HUES6 (cell line): ENCODE measurements around the gene ABHD10.
"Not testable (repeated sequence)": the region's sequence is repeated elsewhere in the genome, so short reads cannot be mapped to it uniquely, and the experiment has no call there.

Experiments used
- H3K27ac ChIP-seq: 2 replicates; pipeline ENCODE4 v1.7.0; 2013; ENCODE audit warnings: low read depth, mild to moderate bottlenecking, low read length, inconsistent platforms
- H3K27me3 ChIP-seq: 2 replicates; pipeline ENCODE4 v1.6.1; 2013; ENCODE audit warnings: low read length; ENCODE audit not compliant: control insufficient read depth, insufficient read depth
- H3K36me3 ChIP-seq: 2 replicates; pipeline ENCODE4 v1.6.1; 2013; ENCODE audit warnings: low read length; ENCODE audit not compliant: control insufficient read depth, insufficient read depth
- H3K4me1 ChIP-seq: 2 replicates; pipeline ENCODE4 v1.6.1; 2013; ENCODE audit warnings: low read length; ENCODE audit not compliant: control insufficient read depth, insufficient read depth
- H3K4me3 ChIP-seq: 2 replicates; pipeline ENCODE4 v1.5.1; 2013; ENCODE audit warnings: low read depth, low read length
- H3K9ac ChIP-seq: one replicate; pipeline ENCODE4 v1.6.1; 2013; ENCODE audit warnings: mild to moderate bottlenecking, low read length
- H3K9me3 ChIP-seq: 2 replicates; pipeline ENCODE4 v1.6.1; 2013; ENCODE audit warnings: low read depth, low read length; ENCODE audit not compliant: control insufficient read depth, insufficient read depth

ABHD10 gene

DNA sequence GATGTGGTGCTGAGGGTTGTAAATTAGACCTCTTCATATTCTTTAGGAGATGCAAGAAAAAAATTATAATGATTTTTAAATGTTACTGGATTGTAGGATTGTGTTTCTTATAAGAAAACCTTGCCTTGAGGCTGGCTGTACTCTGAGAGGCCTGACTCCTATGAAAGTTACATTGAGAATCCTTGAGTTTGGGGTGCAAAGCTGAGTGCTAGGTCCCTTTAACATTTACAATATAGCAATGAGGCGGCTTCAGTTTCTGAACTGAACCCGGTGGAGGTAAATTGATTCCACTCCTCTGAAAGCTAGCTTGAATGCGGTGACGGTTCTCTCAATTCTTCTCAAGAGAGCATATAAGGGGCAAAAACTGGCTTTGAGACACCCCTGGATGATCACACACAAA lies 55.6 kb downstream of the ABHD10 start, which contains the start of gene TMPRSS7:
TMPRSS7 (plus strand) TSS at position 301 of the 400 bp plus-strand sequence. CDS start 110 bp downstream, outside the sequence.
- no peaks in the 10 kb centered on the region for H3K27me3 ChIP-seq
- no peaks in the 10 kb centered on the region for H3K36me3 ChIP-seq
- no peak within 1 kb of the TSS for H3K27ac ChIP-seq
- no peaks in the 10 kb centered on the region for H3K4me1 ChIP-seq
- no peak within 1 kb of the TSS for H3K9ac ChIP-seq
- peaks cover 27% of the 10 kb centered on the region for H3K9me3 ChIP-seq
- H3K4me3 ChIP-seq, result no peak within 1 kb of the TSS

DNA sequence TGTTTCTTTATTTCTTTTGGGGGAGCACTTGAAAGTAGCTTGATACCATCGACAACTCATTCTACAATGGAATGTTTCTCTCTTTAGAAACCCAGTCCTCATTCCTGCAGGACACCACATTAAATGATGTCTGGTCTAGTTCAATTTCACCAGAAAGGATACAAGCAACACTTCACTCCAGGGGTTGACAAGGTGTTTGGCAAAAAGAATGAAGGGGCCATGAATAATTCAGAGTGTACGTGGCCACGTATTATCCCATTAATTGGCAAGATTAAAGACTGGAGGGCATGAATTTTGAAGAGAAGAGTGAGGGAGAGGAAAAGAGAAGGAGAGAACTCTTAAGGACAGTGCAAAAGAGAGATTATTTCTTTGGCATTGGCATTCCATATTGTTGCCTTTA lies 56.4 kb downstream of the ABHD10 start:
- Histone ChIP-seq H3K27me3 (no peaks in the 10 kb centered on the region), H3K4me3 (no peak overlapping the region), H3K36me3 (no peaks in the 10 kb centered on the region), H3K9ac (no peak overlapping the region), H3K9me3 (peaks cover 27% of the 10 kb centered on the region), H3K27ac (no peak overlapping the region), H3K4me1 (no peaks in the 10 kb centered on the region)

DNA sequence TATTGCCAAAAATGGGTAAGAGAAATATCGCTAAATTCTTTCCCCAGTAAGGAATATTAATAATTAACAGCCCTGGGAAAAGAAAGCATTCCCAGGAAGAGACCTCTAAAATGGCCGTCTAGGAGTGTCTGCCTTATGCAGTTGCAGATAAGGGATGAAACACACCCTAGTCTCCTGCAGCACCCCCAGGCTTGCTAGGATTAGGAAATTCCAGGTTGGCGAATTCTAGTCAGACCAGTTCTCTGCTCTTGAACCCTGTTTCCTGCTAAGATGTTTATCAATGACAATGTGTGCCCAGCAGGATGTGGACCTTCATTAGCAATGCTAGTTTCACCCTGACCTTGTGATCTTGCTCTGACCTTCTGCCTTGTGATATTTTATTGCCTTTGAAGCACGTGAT lies 58.4 kb downstream of the ABHD10 start:
- not testable (repeated sequence) for H3K27ac ChIP-seq, H3K4me3 ChIP-seq, H3K27me3 ChIP-seq, H3K36me3 ChIP-seq, H3K4me1 ChIP-seq, H3K9ac ChIP-seq
- peaks cover 27% of the 10 kb centered on the region for H3K9me3 ChIP-seq

DNA sequence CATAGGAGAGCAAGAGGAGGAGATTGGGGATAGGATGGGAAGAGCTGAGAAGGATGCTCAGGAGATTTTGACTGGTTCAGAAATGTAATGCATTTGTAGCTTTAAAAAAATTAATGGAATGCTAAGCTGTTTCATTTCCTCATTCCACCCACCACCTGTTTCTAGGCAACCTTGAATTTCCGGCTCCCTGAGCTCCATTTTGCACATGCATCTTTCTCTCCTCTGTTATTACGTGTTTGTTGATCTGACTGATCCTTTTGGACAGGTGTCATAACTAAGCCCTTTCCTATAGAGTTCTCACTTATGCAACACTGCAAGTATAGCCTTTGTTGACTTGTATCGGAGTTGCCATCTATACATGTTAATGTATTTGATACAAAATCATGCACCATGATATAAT lies 60.0 kb downstream of the ABHD10 start:
- Histone ChIP-seq H3K9ac (no peak overlapping the region), H3K27ac (no peak overlapping the region), H3K9me3 (peaks cover 24% of the 10 kb centered on the region), H3K27me3 (no peaks in the 10 kb centered on the region), H3K4me1 (peaks cover 5% of the 10 kb centered on the region), H3K4me3 (no peak overlapping the region), H3K36me3 (no peaks in the 10 kb centered on the region)

DNA sequence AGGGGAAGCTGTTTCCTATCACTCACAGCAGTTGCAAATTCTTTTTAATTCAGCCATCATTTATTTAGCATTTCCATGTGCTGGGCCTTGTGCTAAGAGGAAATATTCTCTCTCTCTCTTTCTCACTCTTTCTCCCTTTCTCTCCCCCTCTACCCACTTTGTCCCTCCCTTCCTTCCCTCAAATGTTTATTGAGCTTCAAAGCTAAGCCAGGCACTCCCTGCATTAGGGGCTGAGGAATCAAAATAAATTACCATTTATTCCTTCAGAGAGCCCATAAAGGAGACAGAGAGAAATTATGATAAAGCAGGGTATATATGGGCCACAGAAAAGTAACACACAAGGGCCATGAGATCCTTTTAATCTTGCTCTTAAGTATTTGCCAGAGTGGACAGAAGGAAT lies 62.5 kb downstream of the ABHD10 start:
- peaks cover 5% of the 10 kb centered on the region for H3K4me1 ChIP-seq
- H3K27me3 ChIP-seq, result no peaks in the 10 kb centered on the region
- H3K36me3 ChIP-seq, result no peaks in the 10 kb centered on the region
- no peak overlapping the region for H3K27ac ChIP-seq
- no peak overlapping the region for H3K4me3 ChIP-seq
- H3K9me3 ChIP-seq, result peaks cover 21% of the 10 kb centered on the region
- no peak overlapping the region for H3K9ac ChIP-seq

DNA sequence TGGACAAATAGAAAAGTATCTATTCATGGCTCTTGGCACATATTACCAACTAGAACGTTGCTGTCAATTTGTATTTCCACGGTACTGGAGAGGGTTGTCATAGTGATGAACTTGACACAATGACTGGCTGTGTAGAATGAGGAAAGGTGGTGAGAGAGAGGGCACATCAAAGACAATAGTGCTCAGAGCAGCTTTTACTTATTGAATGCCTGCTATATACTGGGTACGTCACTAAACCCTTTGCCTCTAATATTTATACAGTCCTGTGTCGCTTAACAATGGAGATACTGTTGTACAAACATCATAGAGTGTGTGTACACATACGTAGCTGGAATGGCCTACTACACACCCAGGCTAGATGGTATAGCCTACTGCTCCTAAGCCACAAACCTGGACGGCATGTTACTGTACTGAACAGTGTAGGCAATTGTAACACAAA lies 64.0 kb downstream of the ABHD10 start:
- Histone ChIP-seq H3K4me1 (peaks cover 5% of the 10 kb centered on the region), H3K4me3 (no peak overlapping the region), H3K27ac (no peak overlapping the region)

More for the DNA sequence above, 64.0 kb downstream of the ABHD10 start:
- Histone ChIP-seq H3K36me3 (no peaks in the 10 kb centered on the region), H3K9me3 (peaks cover 6% of the 10 kb centered on the region; the same call in 1 of the 2 replicates), H3K27me3 (no peaks in the 10 kb centered on the region), H3K9ac (no peak overlapping the region)
